K562 (cell line): ENCODE data around the gene CELSR1. TPM values are rescaled to one million over a fixed set of nuclear protein-coding genes. Genes with fewer than 3 reads are reported as not detected.

ENCODE experiments used
- ARID3B ChIP-seq: fragments of 250-450 bp; sonication (Bioruptor Pico); IDR thresholded peaks from 2 replicates; pipeline ENCODE4 v1.4.0; 2020; ENCODE audit warnings: borderline replicate concordance
- CHD4 ChIP-seq: fragments of 200-600 bp; sonication (generic); IDR thresholded peaks from 3 replicates; pipeline ENCODE4 v1.6.1; 2012; ENCODE audit warnings: low read depth, mild to moderate bottlenecking, mixed read lengths, low read length, inconsistent platforms; ENCODE audit not compliant: insufficient read depth, insufficient replicate concordance, poor library complexity, severe bottlenecking
- PRMT5 ChIP-seq: sonication (generic); formaldehyde crosslinking; IDR thresholded peaks from 2 replicates; pipeline ENCODE4 v1.5.0; 2020; ENCODE audit warnings: missing genetic modification reagents
- STAT6 ChIP-seq: sonication (generic); formaldehyde crosslinking; IDR thresholded peaks from 2 replicates; pipeline ENCODE4 v1.8.1; 2023; ENCODE audit warnings: mild to moderate bottlenecking, missing genetic modification reagents
- UBTF ChIP-seq, 2 experiments: IDR thresholded peaks; 2 replicates each; pipeline ENCODE4 v1.6.1; 2012; ENCODE audit warnings: improper control_type of control experiment in 2 of 2, low read depth in 2 of 2, low read length in 2 of 2, borderline replicate concordance in 1 of 2
- ZMIZ1 ChIP-seq, 2 experiments: fragments of 150-350 bp in 1 of 2; IDR thresholded peaks; 2 replicates each; pipeline ENCODE4 v1.6.1; 2012 to 2016; ENCODE audit warnings: low read depth in 2 of 2, low read length in 2 of 2, mild to moderate bottlenecking in 1 of 2, moderate library complexity in 1 of 2
- ZNF134 ChIP-seq: fragments of 250-450 bp; sonication (Bioruptor Pico); conservative IDR thresholded peaks from 2 replicates; pipeline ENCODE4 v1.4.0; 2020
- ZNF384 ChIP-seq: IDR thresholded peaks from 2 replicates; pipeline ENCODE4 v1.6.1; 2012; ENCODE audit warnings: low read depth, low read length, improper control_type of control experiment
- ZNF431 ChIP-seq: sonication (generic); formaldehyde crosslinking; IDR thresholded peaks from 2 replicates; pipeline ENCODE4 v1.8.0; 2022; ENCODE audit warnings: mild to moderate bottlenecking, missing genetic modification reagents
- polyA plus RNA-seq, 8 experiments: library from polyadenylated mRNA; depleted of rRNA in 4 of 8; stranded (reverse) in 5 of 8; unstranded in 3 of 8; fragments of >200 nt; fragmentation: Nextera tagmentation in 2 of 8; fragmentation: Illumina TruSeq in 1 of 8; extraction: Ambion mirVana in 2 of 8; extraction: Trizol in 1 of 8; gene quantifications; 2 replicates each; pipeline versions ENCODE4 v1.2.1 to v1.2.3, GENCODE V29; 2011 to 2014; ENCODE audit warnings: inconsistent platforms in 1 of 8, missing spikeins in 1 of 8
- total RNA-seq, 7 experiments: library from RNA; depleted of rRNA in 6 of 7; stranded (reverse); fragments of >200 nt in 6 of 7; fragmentation: Illumina TruSeq in 2 of 7; extraction: Trizol in 2 of 7; gene quantifications; 2 replicates each; pipeline versions ENCODE4 v1.2.1 to v1.2.3, GENCODE V29; 2011 to 2021; ENCODE audit warnings: low replicate concordance in 1 of 7

The CELSR1 gene
- total and polyA plus RNA-seq, 9 of the 15 experiments (the other 6 are each of a cell fraction or from before 2014, with no cell fraction given): under 0.01 to 0.09 TPM; not detected in 7

GRCh38 chr22:46445771-46446420, 91.5 kb downstream of the CELSR1 start (continued):
- TF ChIP-seq STAT6: no peak
- no peak for TF ChIP-seq PRMT5 (CRISPR knock-in tag)
- TF ChIP-seq CHD4: no peak
- no peak for TF ChIP-seq ZNF134 (CRISPR knock-in tag)
- TF ChIP-seq ZNF384: no peak
- TF ChIP-seq ARID3B (CRISPR knock-in tag): no peak
- no peak for TF ChIP-seq UBTF (IDR thresholded peaks at IDR 0.05; ENCODE audit: borderline replicate concordance in 1 of 2, low read depth in 2 of 2, low read length in 2 of 2)
- TF ChIP-seq ZNF431: no peak
- TF ChIP-seq ZMIZ1 (IDR thresholded peaks at IDR 0.05; ENCODE audit: low read depth in 2 of 2, low read length in 2 of 2): no peak
- TF ChIP-seq, all 486 proteins: peak for 0
